GM18909 (cell line): ENCODE data around the gene DOK7.
"Not testable (repeated sequence)": the region's sequence is repeated elsewhere in the genome, so short reads cannot be mapped to it uniquely, and the experiment has no call there.

Source experiments
- ATAC-seq: cut with Tn5 transposase; IDR thresholded peaks from one replicate; pipeline ENCODE4 v1.9.1; 2021; ENCODE audit warnings: mild to moderate bottlenecking; ENCODE audit not compliant: unreplicated experiment, poor library complexity

DOK7 gene

GRCh38 chr4:3498407-3498806, 35.3 kb downstream of the DOK7 start:
- ATAC-seq, result no peak

- ATAC-seq, result no peak
These were observed 35.9 kb downstream of the DOK7 start for GRCh38 chr4:3498901-3499510.

- no peak for ATAC-seq
These were observed 36.6 kb downstream of the DOK7 start for GRCh38 chr4:3499710-3500109.

GRCh38 chr4:3500111-3500510, 37.0 kb downstream of the DOK7 start:
- no peak for ATAC-seq

- ATAC-seq, result no peak
These were observed 37.6 kb downstream of the DOK7 start for GRCh38 chr4:3500634-3501101.

GRCh38 chr4:3501126-3501824, 38.2 kb downstream of the DOK7 start:
- ATAC-seq, result no peak

- no peak for ATAC-seq
These were observed 38.8 kb downstream of the DOK7 start for GRCh38 chr4:3501825-3502425.

- ATAC-seq, result no peak
These were observed 40.1 kb downstream of the DOK7 start for GRCh38 chr4:3502941-3503936.

GRCh38 chr4:3505231-3505630, 42.1 kb downstream of the DOK7 start:
- ATAC-seq, result no peak

- ATAC-seq, result no peak
These were observed 45.4 kb downstream of the DOK7 start for GRCh38 chr4:3508542-3508941.

- no peak for ATAC-seq
These were observed 47.4 kb downstream of the DOK7 start for GRCh38 chr4:3510481-3510880.

- ATAC-seq, result no peak
These were observed 48.1 kb downstream of the DOK7 start for GRCh38 chr4:3511187-3511586.

- not testable (repeated sequence) for ATAC-seq
These were observed 48.5 kb downstream of the DOK7 start for GRCh38 chr4:3511601-3512000.

GRCh38 chr4:3512279-3512678, 49.2 kb downstream of the DOK7 start:
- ATAC-seq, result no peak

GRCh38 chr4:3512719-3513118, 49.6 kb downstream of the DOK7 start:
- no peak for ATAC-seq

- no peak for ATAC-seq
These were observed 50.7 kb downstream of the DOK7 start for GRCh38 chr4:3513807-3514206.

- no peak for ATAC-seq
These were observed 51.2 kb downstream of the DOK7 start for GRCh38 chr4:3514221-3514780.

GRCh38 chr4:3514806-3515501, 51.8 kb downstream of the DOK7 start:
- no peak for ATAC-seq

- no peak for ATAC-seq
These were observed 52.5 kb downstream of the DOK7 start for GRCh38 chr4:3515646-3516045.
